Hematopoietic multipotent progenitor cell treated with erythropoietin and hydrocortisone succinate and interleukin-3 and kit ligand, for 15 days (in vitro differentiated cells): ENCODE results near the gene CCSER2.
A peak's percentile ranks its signal among the peaks of the same experiment; 100 is the strongest.

Experiments
- DNase-seq: peaks from one replicate; pipeline ENCODE4 v3.0.0-alpha.2; 2015; ENCODE audit warnings: low spot score

The CCSER2 gene

GRCh38 chr10:84547616-84548015 is 219.2 kb downstream of the CCSER2 start:
- DNase-seq = peak; percentile 77

DNA sequence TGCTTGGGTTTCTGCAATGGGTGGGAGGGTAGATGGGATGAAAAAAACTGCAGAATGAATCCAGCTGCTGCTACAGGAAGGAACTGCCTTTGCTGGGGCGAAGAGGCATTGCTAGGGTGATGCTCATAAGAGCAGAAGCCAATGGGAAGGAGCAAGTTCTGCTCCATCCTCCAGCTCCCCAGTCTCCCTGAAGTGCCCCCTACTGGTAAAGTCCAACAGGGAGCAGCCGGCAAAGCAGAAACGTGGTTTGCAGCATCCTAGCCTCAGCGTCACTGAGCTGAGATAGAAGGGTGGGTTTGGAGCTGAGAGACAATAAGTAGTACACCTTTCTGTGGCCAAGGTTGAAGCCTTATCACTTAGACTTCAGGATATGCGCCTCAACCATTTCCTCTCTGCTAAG is 220.5 kb downstream of the CCSER2 start:
- DNase-seq = peak; percentile 41

GRCh38 chr10:84549368-84550165 is 221.2 kb downstream of the CCSER2 start:
- DNase-seq = no peak

- no peak for DNase-seq
These were observed 222.5 kb downstream of the CCSER2 start for GRCh38 chr10:84550756-84551436.

DNA sequence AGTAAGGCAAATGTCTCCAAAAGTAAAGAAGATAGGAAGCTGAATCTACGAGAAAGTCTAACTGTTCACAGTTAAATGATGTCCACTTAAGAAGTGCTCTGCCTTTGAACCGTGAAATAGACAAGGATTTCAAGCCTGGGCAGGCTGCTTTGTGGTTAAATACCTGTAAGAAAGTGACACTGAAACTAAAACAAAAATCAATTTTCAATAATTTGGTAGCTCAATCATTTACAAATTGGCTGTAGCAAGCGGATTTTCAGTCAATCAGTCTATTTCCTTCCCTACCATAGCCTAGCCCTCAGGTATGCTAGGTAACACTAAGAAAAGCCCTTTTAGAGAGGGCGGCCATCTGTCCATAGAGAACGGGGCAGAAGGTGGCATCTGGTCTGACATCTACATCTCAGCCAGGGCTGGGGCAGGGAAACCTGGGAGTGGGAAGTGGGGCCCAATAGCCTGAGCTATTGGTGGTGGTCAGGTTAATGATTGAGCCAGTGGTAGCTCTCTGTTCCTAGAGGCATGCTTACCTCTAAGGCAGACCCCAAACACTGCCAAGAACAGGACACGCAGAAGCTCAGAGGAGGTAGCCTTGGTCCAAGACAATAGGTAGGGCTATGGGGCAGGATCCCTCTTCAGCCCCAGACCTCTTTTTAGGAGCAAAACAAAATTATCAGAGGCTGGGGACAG is 223.2 kb downstream of the CCSER2 start:
- DNase-seq = no peak

GRCh38 chr10:84552478-84552877 is 224.1 kb downstream of the CCSER2 start:
- no peak for DNase-seq

DNA sequence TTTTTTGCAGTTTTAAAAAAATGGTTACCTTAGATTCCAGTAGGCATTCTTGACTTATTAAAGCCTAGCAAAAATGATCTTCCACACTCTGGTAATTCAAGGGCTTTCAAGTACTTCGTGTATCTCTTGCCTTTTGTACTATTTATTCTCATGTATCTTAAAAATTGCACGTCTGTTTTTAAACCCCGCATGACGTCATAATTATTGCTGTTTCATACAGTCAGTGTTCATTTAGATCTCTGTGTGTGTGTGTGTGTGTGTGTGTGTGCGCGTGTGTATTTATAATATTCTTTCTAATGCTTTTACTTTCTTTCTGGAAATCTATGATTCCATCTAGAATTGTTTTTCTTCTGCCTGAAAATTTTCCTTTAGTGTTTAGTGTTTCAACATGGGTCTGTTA is 234.2 kb downstream of the CCSER2 start:
- DNase-seq = no peak

- DNase-seq = no peak
These were observed 235.0 kb downstream of the CCSER2 start for GRCh38 chr10:84563355-84563754.

DNA sequence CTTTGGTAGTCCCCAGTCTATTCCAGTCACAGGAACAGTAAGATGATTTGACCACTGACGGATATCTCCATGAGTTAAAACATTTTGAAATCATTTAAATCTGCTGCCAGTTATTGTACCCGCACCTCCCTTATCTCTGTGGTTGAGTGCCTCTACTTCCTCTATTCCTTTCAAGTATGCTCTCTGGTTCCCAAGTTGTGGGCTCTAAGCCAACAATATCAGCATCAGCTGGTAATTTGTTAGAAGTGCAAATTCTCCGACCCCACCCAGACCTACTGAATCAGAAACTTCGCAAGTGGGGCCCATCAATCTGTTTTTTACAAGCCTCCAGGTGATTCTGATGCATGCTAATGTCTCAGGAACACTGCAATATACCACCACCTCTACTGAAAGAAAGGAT is 235.5 kb downstream of the CCSER2 start:
- DNase-seq = no peak

GRCh38 chr10:84565881-84566582 is 237.6 kb downstream of the CCSER2 start:
- no peak for DNase-seq

DNA sequence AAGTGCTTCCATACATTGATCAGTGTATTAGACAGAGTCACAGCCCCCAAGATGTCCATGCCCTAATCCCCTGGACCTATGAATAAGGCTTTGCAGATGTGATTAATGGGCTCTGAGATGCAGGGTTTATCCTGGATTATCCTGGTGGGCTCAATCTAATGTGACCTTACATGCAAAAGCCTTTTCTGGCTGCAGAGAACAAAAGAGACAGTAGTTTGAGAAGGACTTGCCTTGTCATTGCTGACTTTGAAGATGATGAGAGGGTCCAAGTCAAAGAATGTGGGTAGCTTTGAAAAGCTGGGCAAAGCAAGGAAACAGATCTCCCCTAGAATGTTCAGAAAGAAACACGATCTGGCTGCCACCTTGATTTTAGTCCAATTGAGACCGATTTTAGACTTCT is 238.7 kb downstream of the CCSER2 start:
- DNase-seq = no peak
